ENCODE measurements around the gene GPR180.
"Not testable (repeated sequence)": the region's sequence is repeated elsewhere in the genome, so short reads cannot be mapped to it uniquely, and the experiment has no call there.

GPR180 gene

GRCh38 chr13:94596575-94596971 lies 5.1 kb upstream of the GPR180 start:
- no peak for DNase-seq (ENCODE audit: low read depth)

- DNase-seq (ENCODE audit: low read depth), result no peak
Measured at GRCh38 chr13:94598281-94598680, 3.4 kb upstream of the GPR180 start.

- no peak for DNase-seq (ENCODE audit: low read depth)
Measured at GRCh38 chr13:94599877-94600276, 1.8 kb upstream of the GPR180 start.

- DNase-seq (ENCODE audit: low read depth), result no peak
Measured at GRCh38 chr13:94602467-94602866, 810 bp downstream of the GPR180 start.

GRCh38 chr13:94607056-94607455 lies 5.4 kb downstream of the GPR180 start:
- no peak for DNase-seq (ENCODE audit: low read depth)

- DNase-seq (ENCODE audit: low read depth), result no peak
Measured at GRCh38 chr13:94607939-94608338, 6.3 kb downstream of the GPR180 start.

- DNase-seq (ENCODE audit: low read depth), result no peak
Measured at GRCh38 chr13:94608586-94608985, 6.9 kb downstream of the GPR180 start.

GRCh38 chr13:94609196-94609595 lies 7.5 kb downstream of the GPR180 start:
- DNase-seq (ENCODE audit: low read depth), result no peak

- DNase-seq (ENCODE audit: low read depth), result no peak
Measured at GRCh38 chr13:94610475-94610874, 8.8 kb downstream of the GPR180 start.

GRCh38 chr13:94612050-94612449 lies 10.4 kb downstream of the GPR180 start:
- DNase-seq (ENCODE audit: low read depth), result no peak

GRCh38 chr13:94613051-94613450 lies 11.4 kb downstream of the GPR180 start:
- DNase-seq (ENCODE audit: low read depth), result no peak

- DNase-seq (ENCODE audit: low read depth), result no peak
Measured at GRCh38 chr13:94617389-94618000, 15.8 kb downstream of the GPR180 start.

GRCh38 chr13:94620286-94620896 lies 18.7 kb downstream of the GPR180 start:
- no peak for DNase-seq (ENCODE audit: low read depth)

- DNase-seq (ENCODE audit: low read depth), result no peak
Measured at GRCh38 chr13:94622344-94622743, 20.7 kb downstream of the GPR180 start.

- DNase-seq (ENCODE audit: low read depth), result no peak
Measured at GRCh38 chr13:94623316-94623715, 21.7 kb downstream of the GPR180 start.

GRCh38 chr13:94630858-94631257 lies 29.2 kb downstream of the GPR180 start:
- DNase-seq (ENCODE audit: low read depth), result no peak

GRCh38 chr13:94632226-94632980 lies 30.7 kb downstream of the GPR180 start:
- no peak for DNase-seq (ENCODE audit: low read depth)

- DNase-seq (ENCODE audit: low read depth), result not testable (repeated sequence)
Measured at GRCh38 chr13:94636096-94636495, 34.4 kb downstream of the GPR180 start.

- DNase-seq (ENCODE audit: low read depth), result no peak
Measured at GRCh38 chr13:94636942-94637578, 35.4 kb downstream of the GPR180 start.

- DNase-seq (ENCODE audit: low read depth), result not testable (repeated sequence)
Measured at GRCh38 chr13:94637677-94638076, 36.0 kb downstream of the GPR180 start.

- no peak for DNase-seq (ENCODE audit: low read depth)
Measured at GRCh38 chr13:94640721-94641120, 39.1 kb downstream of the GPR180 start.

- no peak for DNase-seq (ENCODE audit: low read depth)
Measured at GRCh38 chr13:94641409-94641941, 39.8 kb downstream of the GPR180 start.

GRCh38 chr13:94646904-94647303 lies 45.2 kb downstream of the GPR180 start:
- DNase-seq (ENCODE audit: low read depth), result no peak

Measured in T-helper 22 cell (primary cell).